K562 (cell line): ENCODE measurements around the gene TENM4. TPM values are rescaled to one million over a fixed set of nuclear protein-coding genes. Genes with fewer than 3 reads are reported as not detected.

Experiments used
- ATAC-seq: fragments of 200-7000 bp; cut with Tn5 transposase; 3 replicates; pipeline ENCODE4 v1.9.1; 2020; ENCODE audit warnings: moderate library complexity
- BruUV-seq: library from RNA; stranded (reverse); fragments of 400-500 nt; replicated peaks from 2 replicates; lab custom pipeline; 2021; lab: Mats Ljungman, UMichigan
- CTCF ChIA-PET: fragments of 300-600 bp; formaldehyde crosslinking; extraction: SDS; loops from one replicate; lab custom pipeline; 2021; ENCODE audit warnings: low intra/inter-chr PET ratio; lab: Yijun Ruan, JAX
- POLR2A ChIA-PET: fragments of 300-600, 350-650 bp; sonication (Branson Sonifier 250); formaldehyde crosslinking; extraction: SDS; loops from one replicate; lab custom pipeline; 2021; ENCODE audit warnings: antibody characterized with exemption, inconsistent platforms; lab: Yijun Ruan, JAX
- DNase-seq, 4 experiments: peaks; one replicate each; pipeline versions ENCODE4 v3.0.0 to v3.0.0-alpha.2; 2011 to 2018; ENCODE audit warnings: low spot score in 3 of 4, mixed read lengths in 3 of 4; ENCODE audit errors: extremely low read depth in 1 of 4
- FAIRE-seq: peaks from 2 replicates; lab custom pipeline; 2011; peaks lifted over from hg19 to GRCh38; lab: Jason Lieb, UNC
- H2AFZ ChIP-seq: 2 replicates; pipeline ENCODE4 v1.6.0; 2011; ENCODE audit warnings: low read depth, low read length, control low read depth, inconsistent platforms
- H3K27ac ChIP-seq: fragments of 200-600 bp; 3 replicates; pipeline ENCODE4 v1.8.0; 2011; ENCODE audit warnings: low read depth, mild to moderate bottlenecking, control low read depth, inconsistent platforms, low read length, moderate library complexity, mixed read lengths; ENCODE audit errors: extremely low read depth
- H3K27me3 ChIP-seq, 2 experiments: fragments of 300-600 bp in 1 of 2; 2 replicates in 1 of 2; 3 replicates in 1 of 2; pipeline versions ENCODE4 v1.6.0 to v1.8.0; 2011; ENCODE audit warnings: inconsistent platforms in 2 of 2, low read length in 2 of 2, mild to moderate bottlenecking in 1 of 2, mixed read lengths in 1 of 2, moderate library complexity in 1 of 2; ENCODE audit not compliant: control insufficient read depth in 2 of 2, insufficient read depth in 2 of 2
- H3K36me3 ChIP-seq: fragments of 300-600 bp; 3 replicates; pipeline ENCODE4 v1.8.0; 2011; ENCODE audit warnings: mild to moderate bottlenecking, low read length, inconsistent platforms; ENCODE audit not compliant: control insufficient read depth, insufficient read depth
- H3K4me1 ChIP-seq, 2 experiments: fragments of 200-600 bp in 1 of 2; replicated peaks in 1 of 2; 2 replicates in 1 of 2; 3 replicates in 1 of 2; pipeline versions ENCODE4 v1.5.1 to v1.8.0; 2011; ENCODE audit warnings: inconsistent platforms in 2 of 2, low read length in 2 of 2, mild to moderate bottlenecking in 1 of 2, mixed read lengths in 1 of 2, moderate library complexity in 1 of 2; ENCODE audit not compliant: control insufficient read depth in 2 of 2, insufficient read depth in 2 of 2
- H3K4me2 ChIP-seq: 2 replicates; pipeline ENCODE4 v1.6.1; 2011; ENCODE audit warnings: low read length, control low read depth, inconsistent platforms, mixed read lengths; ENCODE audit not compliant: insufficient read depth
- H3K4me3 ChIP-seq: fragments of 200-600 bp; sonication (generic), shearing (Covaris generic); 2 replicates; pipeline ENCODE4 v1.5.1; 2016; ENCODE audit warnings: control low read depth, inconsistent platforms
- H3K79me2 ChIP-seq: fragments of 200-600 bp; 3 replicates; pipeline ENCODE4 v1.8.0; 2011; ENCODE audit warnings: low read length, inconsistent platforms; ENCODE audit not compliant: control insufficient read depth, insufficient read depth
- H3K9ac ChIP-seq, 2 experiments: 2 replicates each; pipeline versions ENCODE4 v1.6.0 to v1.6.1; 2011; ENCODE audit warnings: low read depth in 2 of 2, low read length in 2 of 2, control low read depth in 1 of 2, inconsistent platforms in 1 of 2, mild to moderate bottlenecking in 1 of 2, mixed read lengths in 1 of 2; ENCODE audit not compliant: insufficient read depth in 1 of 2
- H3K9me1 ChIP-seq: one replicate; pipeline ENCODE4 v1.6.0; 2011; ENCODE audit warnings: inconsistent platforms, mild to moderate bottlenecking, low read length, moderate library complexity; ENCODE audit not compliant: control insufficient read depth, insufficient read depth
- H3K9me3 ChIP-seq: replicated peaks from 2 replicates; pipeline ENCODE4 v1.5.1; 2011; ENCODE audit warnings: low read depth, low read length, inconsistent platforms; ENCODE audit not compliant: control insufficient read depth, insufficient read depth
- H4K20me1 ChIP-seq: replicated peaks from 2 replicates; pipeline ENCODE4 v1.6.1; 2011; ENCODE audit warnings: low read length, inconsistent platforms, mixed read lengths; ENCODE audit not compliant: control insufficient read depth, insufficient read depth
- BRD4 ChIP-seq: fragments of 200-600 bp; sonication (generic); IDR thresholded peaks from 2 replicates; pipeline ENCODE4 v1.6.1; 2017; ENCODE audit warnings: inconsistent platforms
- CREM ChIP-seq: IDR thresholded peaks from 2 replicates; pipeline ENCODE4 v1.6.1; 2014; ENCODE audit warnings: antibody characterized with exemption, low read depth
- FOXM1 ChIP-seq, 2 experiments: fragments of 450-650 bp in 1 of 2; sonication (generic) in 1 of 2; formaldehyde crosslinking in 1 of 2; IDR thresholded peaks; 2 replicates each; pipeline versions ENCODE4 v1.6.1 to v1.9.0; 2017 to 2022; ENCODE audit warnings: low read depth in 2 of 2, mild to moderate bottlenecking in 2 of 2, missing genetic modification reagents in 1 of 2, moderate library complexity in 1 of 2
- NFRKB ChIP-seq: fragments of 450-650 bp; IDR thresholded peaks from 2 replicates; pipeline ENCODE4 v1.6.1; 2016; ENCODE audit warnings: low read depth
- NR2C1 ChIP-seq, 2 experiments: fragments of 450-650 bp; IDR thresholded peaks; 2 replicates each; pipeline ENCODE4 v1.6.1; 2017; ENCODE audit warnings: mild to moderate bottlenecking in 2 of 2, antibody characterized with exemption in 1 of 2, inconsistent platforms in 1 of 2, missing compliant biosample characterization in 1 of 2, missing genetic modification characterization in 1 of 2
- NUFIP1 ChIP-seq: fragments of 450-650 bp; IDR thresholded peaks from 2 replicates; pipeline ENCODE4 v1.6.1; 2018; ENCODE audit not compliant: partially characterized antibody
- RBBP5 ChIP-seq: fragments of 200-600 bp; sonication (generic); IDR thresholded peaks from 2 replicates; pipeline ENCODE4 v1.6.1; 2012; ENCODE audit warnings: borderline replicate concordance, mild to moderate bottlenecking, low read length, control low read depth, inconsistent platforms; ENCODE audit not compliant: insufficient read depth, poor library complexity, severe bottlenecking
- SLC30A9 ChIP-seq: fragments of 250-450 bp; sonication (Bioruptor Pico); IDR thresholded peaks from 2 replicates; pipeline ENCODE4 v1.8.0; 2022; ENCODE audit warnings: mild to moderate bottlenecking, moderate library complexity
- ZBTB11 ChIP-seq, 3 experiments: fragments of 200-800 bp in 1 of 3; fragments of 250-450 bp in 1 of 3; fragments of 450-650 bp in 1 of 3; sonication (Bioruptor Pico) in 1 of 3; sonication (Bioruptor generic) in 1 of 3; formaldehyde crosslinking in 1 of 3; IDR thresholded peaks; 2 replicates each; pipeline versions ENCODE4 v1.6.1 to v1.8.0; 2016 to 2022; ENCODE audit warnings: mild to moderate bottlenecking in 2 of 3, missing genetic modification characterization in 2 of 3, missing compliant biosample characterization in 1 of 3, moderate library complexity in 1 of 3
- ZNF57 ChIP-seq: fragments of 450-650 bp; formaldehyde crosslinking; IDR thresholded peaks from 2 replicates; pipeline ENCODE4 v1.4.0; 2020; ENCODE audit warnings: mild to moderate bottlenecking, moderate library complexity
- WGBS: fragments of 100-300 bp; shearing (Covaris generic); methylation state at CpG from one replicate; pipeline ENCODE4 v1.1.6; 2016; ENCODE audit warnings: low coverage, mixed read lengths; ENCODE audit not compliant: insufficient coverage; ENCODE audit errors: missing lambda C conversion rate; 5-methylcytosine and 5-hydroxymethylcytosine counted together
- in situ Hi-C: fragments of 300-500 bp; cut with MboI; formaldehyde crosslinking; loops from 4 replicates; pipeline ENCODE4 v1.15.0; 2018; ENCODE audit warnings: inconsistent platforms, mixed read lengths
- intact Hi-C: fragments of 100-400 bp; cut with micrococcal nuclease; formaldehyde crosslinking; loops from 2 replicates; pipeline ENCODE4 v1.14.2; 2022
- polyA plus RNA-seq, 8 experiments: library from polyadenylated mRNA; depleted of rRNA in 4 of 8; stranded (reverse) in 5 of 8; unstranded in 3 of 8; fragments of >200 nt; fragmentation: Nextera tagmentation in 2 of 8; fragmentation: Illumina TruSeq in 1 of 8; extraction: Ambion mirVana in 2 of 8; extraction: Trizol in 1 of 8; gene quantifications; 2 replicates each; pipeline versions ENCODE4 v1.2.1 to v1.2.3, GENCODE V29; 2011 to 2014; ENCODE audit warnings: inconsistent platforms in 1 of 8, missing spikeins in 1 of 8
- total RNA-seq, 7 experiments: library from RNA; depleted of rRNA in 6 of 7; stranded (reverse); fragments of >200 nt in 6 of 7; fragmentation: Illumina TruSeq in 2 of 7; extraction: Trizol in 2 of 7; gene quantifications; 2 replicates each; pipeline versions ENCODE4 v1.2.1 to v1.2.3, GENCODE V29; 2011 to 2021; ENCODE audit warnings: low replicate concordance in 1 of 7

Gene TENM4
- total and polyA plus RNA-seq, 9 of the 15 experiments (the other 6 are each of a cell fraction or from before 2014, with no cell fraction given), result 0.16 TPM; not detected in 8

GRCh38 chr11:79062814-79063762 is 377.7 kb downstream of the TENM4 start (continued):
- TF ChIP-seq RBBP5 (no peak), FOXM1 (IDR thresholded peaks at IDR 0.05; ENCODE audit: low read depth) (no peak), FOXM1 (CRISPR knock-in tag; IDR thresholded peaks at IDR 0.05; ENCODE audit: low read depth) (no peak)

- no peak overlapping the region for H3K4me3 ChIP-seq
- no peak overlapping the region for H3K27ac ChIP-seq
- no peak overlapping the region for H2AFZ ChIP-seq
- no peak overlapping the region for H3K9ac ChIP-seq
- no peak overlapping the region for H3K4me2 ChIP-seq
- FAIRE-seq (no peak), ATAC-seq (no peak), DNase-seq (no peak)
- no peaks in the 10 kb centered on the region for H4K20me1 ChIP-seq
- no TSS peak for BruUV-seq
- no peaks in the 10 kb centered on the region for H3K4me1 ChIP-seq
- in situ Hi-C loops (no loop called here), intact Hi-C loops (no loop called here)
- CTCF ChIA-PET, result no interaction called here
- POLR2A ChIA-PET, result interaction anchor here (1.4 kb wide), 1 partner anchor 8 kb away, joined by 6 read pairs; no protein-coding TSS in a partner anchor
- WGBS, result 0% methylated on average over 9 of the region's 9 CpGs
- no peaks in the 10 kb centered on the region for H3K27me3 ChIP-seq
- H3K9me1 ChIP-seq, result peaks cover 2% of the 10 kb centered on the region
- H3K36me3 ChIP-seq, result no peaks in the 10 kb centered on the region
- H3K79me2 ChIP-seq, result no peaks in the 10 kb centered on the region
- H3K9me3 ChIP-seq, result no peaks in the 10 kb centered on the region
- TF ChIP-seq BRD4, result no peak
- no peak for TF ChIP-seq SLC30A9
- TF ChIP-seq NR2C1 (IDR thresholded peaks at IDR 0.05), result no peak
- no peak for TF ChIP-seq NR2C1 (tag; IDR thresholded peaks at IDR 0.05)
- no peak for TF ChIP-seq ZNF57 (CRISPR knock-in tag)
- no peak for TF ChIP-seq NFRKB
- TF ChIP-seq ZBTB11 (CRISPR knock-in tag; IDR thresholded peaks at IDR 0.05), result no peak
- TF ChIP-seq NUFIP1, result no peak
- no peak for TF ChIP-seq CREM
Measured at GRCh38 chr11:79060081-79060953, 380.5 kb downstream of the TENM4 start.
